GM12878 (cell line): ENCODE data around the gene LITAF. TPM values are rescaled to one million over a fixed set of nuclear protein-coding genes. Genes with fewer than 3 reads are reported as not detected.

Experiments used
- HCFC1 ChIP-seq: fragments of 150-350 bp; IDR thresholded peaks from 2 replicates; pipeline ENCODE4 v1.6.1; 2014; ENCODE audit warnings: low read length
- PRDM15 ChIP-seq: fragments of 450-650 bp; formaldehyde crosslinking; IDR thresholded peaks from 2 replicates; pipeline ENCODE4 v1.4.0; 2020; ENCODE audit warnings: mild to moderate bottlenecking, moderate library complexity
- RBBP5 ChIP-seq: fragments of 200-600 bp; sonication (generic); conservative IDR thresholded peaks from 2 replicates; pipeline ENCODE4 v1.6.1; 2016
- REST ChIP-seq: IDR thresholded peaks from 2 replicates; pipeline ENCODE4 v1.6.1; 2012; ENCODE audit warnings: mild to moderate bottlenecking, low read depth, low read length
- SREBF2 ChIP-seq: IDR thresholded peaks from 2 replicates; pipeline ENCODE4 v1.6.1; 2012; ENCODE audit warnings: mild to moderate bottlenecking, low read length
- ZBTB4 ChIP-seq: fragments of 450-650 bp; formaldehyde crosslinking; IDR thresholded peaks from 2 replicates; pipeline ENCODE4 v1.4.0; 2022; ENCODE audit warnings: mild to moderate bottlenecking, moderate library complexity
- polyA plus RNA-seq, 11 experiments: library from polyadenylated mRNA; depleted of rRNA in 4 of 11; unstranded in 6 of 11; stranded (reverse) in 5 of 11; fragments of >200 nt; fragmentation: Nextera tagmentation in 4 of 11; fragmentation: Illumina TruSeq in 1 of 11; extraction: Ambion mirVana in 4 of 11; extraction: Trizol in 1 of 11; gene quantifications; 1 replicate in 1 of 11; 2 replicates in 10 of 11; pipeline versions ENCODE4 v1.2.1 to v1.2.3, GENCODE V29; 2011 to 2016; ENCODE audit warnings: inconsistent platforms in 2 of 11, missing spikeins in 2 of 11, low read depth in 1 of 11
- total RNA-seq, 4 experiments: library from RNA; depleted of rRNA in 3 of 4; stranded (reverse); fragments of >200 nt in 3 of 4; fragmentation: Illumina TruSeq in 1 of 4; extraction: Trizol in 1 of 4; gene quantifications; 2 replicates each; pipeline versions ENCODE4 v1.2.1 to v1.2.3, GENCODE V29; 2013 to 2021

The LITAF gene
- total and polyA plus RNA-seq, 10 of the 15 experiments (the other 5 are each of a cell fraction or from before 2014, with no cell fraction given), result 99.2 to 211 (median 147) TPM

DNA sequence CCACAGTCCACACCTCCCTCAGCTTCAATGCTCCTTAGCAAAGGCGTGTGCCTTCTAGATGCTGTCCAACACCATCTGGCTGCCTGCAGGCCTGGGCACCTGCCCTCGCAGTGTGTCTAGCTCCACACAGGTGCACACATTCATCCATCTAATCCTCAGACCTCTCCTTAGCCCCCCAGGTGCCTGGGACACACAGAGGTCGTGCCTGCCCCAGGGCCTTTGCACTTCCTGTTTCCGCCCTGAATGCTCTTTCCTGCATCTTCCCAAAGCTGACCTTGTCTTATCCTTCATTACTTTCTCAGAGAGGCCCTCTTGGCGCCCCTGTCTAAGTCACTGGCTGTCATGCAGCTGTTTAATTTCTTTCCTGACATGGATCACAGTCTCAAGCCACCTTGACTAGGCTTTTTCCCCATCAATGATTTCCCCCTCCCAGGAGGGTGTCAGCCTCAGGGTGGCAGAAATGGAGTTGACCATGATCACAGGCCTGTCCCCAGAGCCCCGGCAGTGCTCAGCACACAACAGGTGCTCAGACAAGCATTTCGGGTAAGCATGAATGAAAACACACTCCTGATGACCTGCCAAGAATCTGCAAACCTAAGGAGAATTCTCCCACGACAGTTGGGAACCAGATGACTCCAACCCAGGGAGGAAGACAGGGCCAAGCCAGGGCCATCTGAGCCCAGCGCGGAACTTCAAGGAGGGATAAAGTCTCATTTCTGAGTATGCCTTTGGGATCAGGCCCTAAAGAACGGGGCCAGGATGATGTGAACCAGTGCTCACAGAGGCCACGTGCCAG lies 76.3 kb downstream of the LITAF start (continued):
- no peak for TF ChIP-seq REST
- no peak for TF ChIP-seq SREBF2
- TF ChIP-seq ZBTB4, result no peak
- no peak for TF ChIP-seq PRDM15
- TF ChIP-seq RBBP5, result no peak
- TF ChIP-seq HCFC1, result no peak
